Adrenal gland (tissue), 5 donors: Measurements from ENCODE around the gene KIAA1671.

Experiments
- CTCF ChIP-seq, 6 experiments: fragments of 450-650 bp in 4 of 6; fragments of 200-600 bp in 2 of 6; sonication (generic) in 1 of 6; IDR thresholded peaks; 1 replicate in 5 of 6; 2 replicates in 1 of 6; pipeline versions ENCODE4 v1.5.1 to v1.8.0; 2016 to 2021; ENCODE audit warnings: antibody characterized with exemption in 6 of 6, mild to moderate bottlenecking in 2 of 6, moderate library complexity in 1 of 6
- POLR2A ChIP-seq, 2 donors: fragments of 450-650 bp; IDR thresholded peaks; one replicate each; pipeline ENCODE4 v1.6.1; 2017; ENCODE audit warnings: antibody characterized with exemption in 2 of 2, mild to moderate bottlenecking in 2 of 2, moderate library complexity in 1 of 2
- donor health status: DM: no; HTN: no; CAD: no.

- TF ChIP-seq CTCF (IDR thresholded peaks at IDR 0.05) = no peak
- TF ChIP-seq POLR2A (IDR thresholded peaks at IDR 0.05) = no peak
These were observed 125.4 kb downstream of the KIAA1671 start for GRCh38 chr22:25077964-25078363.
